GM18909 (cell line): Measurements from ENCODE around the gene DCTN1.

ENCODE experiments used
- ATAC-seq: cut with Tn5 transposase; IDR thresholded peaks from one replicate; pipeline ENCODE4 v1.9.1; 2021; ENCODE audit warnings: mild to moderate bottlenecking; ENCODE audit not compliant: unreplicated experiment, poor library complexity

Gene DCTN1

GRCh38 chr2:74332550-74333174 lies 47.4 kb downstream of the DCTN1 start:
- no peak for ATAC-seq

GRCh38 chr2:74328573-74328972 lies 51.5 kb downstream of the DCTN1 start:
- no peak for ATAC-seq

DNA sequence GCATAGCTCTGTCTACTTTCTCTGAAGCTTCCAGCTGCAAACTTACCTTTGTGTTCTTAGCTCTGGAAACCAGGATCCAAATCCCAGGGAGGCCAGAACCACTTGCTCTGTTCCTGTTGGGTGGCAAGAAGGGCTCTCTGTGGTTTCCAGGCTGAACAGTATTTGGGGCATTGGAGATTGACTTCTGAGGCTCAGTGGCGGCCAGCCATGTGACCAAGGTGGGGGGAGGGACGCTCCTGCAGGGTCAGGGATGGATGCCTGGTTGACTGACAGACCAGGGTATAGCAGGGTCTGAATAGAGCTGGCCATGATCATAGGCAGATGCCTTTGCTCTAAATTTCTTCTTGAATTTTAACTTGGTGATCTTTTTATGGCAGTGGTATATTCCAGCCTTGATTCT lies 52.0 kb downstream of the DCTN1 start:
- ATAC-seq: no peak

DNA sequence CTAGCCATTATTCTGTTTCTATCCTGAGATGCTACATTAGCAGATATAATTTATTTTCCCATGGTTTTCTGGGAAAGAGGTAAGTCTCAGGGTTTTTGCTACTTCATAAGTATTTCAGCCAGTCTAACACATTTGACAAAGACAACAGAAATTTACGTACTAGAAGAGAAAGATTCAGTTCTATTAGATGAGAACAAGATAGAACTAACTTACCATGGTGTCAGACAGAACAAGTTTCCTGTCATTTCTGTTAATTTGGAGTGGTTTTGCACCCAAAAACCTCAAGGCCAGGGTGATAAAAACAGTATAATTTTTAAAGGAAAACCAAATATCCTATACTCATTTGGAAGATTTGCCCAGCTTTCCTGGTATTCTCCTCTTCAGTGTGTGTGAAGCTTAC lies 52.5 kb downstream of the DCTN1 start:
- no peak for ATAC-seq

DNA sequence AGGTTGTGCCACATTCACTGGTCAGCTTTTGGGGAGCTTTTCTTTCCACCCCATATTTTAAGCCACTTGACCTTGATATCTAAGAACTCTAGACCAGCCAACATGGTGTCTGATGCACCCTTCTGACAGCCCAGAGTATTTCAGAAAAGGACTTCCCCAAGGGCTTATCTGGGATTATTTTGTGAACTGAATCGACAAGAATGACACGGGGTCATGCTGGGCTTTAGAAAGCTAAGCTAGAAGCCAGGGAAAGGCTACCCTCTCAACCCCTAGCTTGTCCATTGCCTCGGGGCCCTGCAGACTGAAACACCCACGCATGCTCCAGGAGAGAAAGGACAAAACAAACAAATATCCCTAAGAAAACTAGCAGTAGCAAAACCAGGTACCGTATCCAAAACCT lies 52.9 kb downstream of the DCTN1 start:
- no peak for ATAC-seq

DNA sequence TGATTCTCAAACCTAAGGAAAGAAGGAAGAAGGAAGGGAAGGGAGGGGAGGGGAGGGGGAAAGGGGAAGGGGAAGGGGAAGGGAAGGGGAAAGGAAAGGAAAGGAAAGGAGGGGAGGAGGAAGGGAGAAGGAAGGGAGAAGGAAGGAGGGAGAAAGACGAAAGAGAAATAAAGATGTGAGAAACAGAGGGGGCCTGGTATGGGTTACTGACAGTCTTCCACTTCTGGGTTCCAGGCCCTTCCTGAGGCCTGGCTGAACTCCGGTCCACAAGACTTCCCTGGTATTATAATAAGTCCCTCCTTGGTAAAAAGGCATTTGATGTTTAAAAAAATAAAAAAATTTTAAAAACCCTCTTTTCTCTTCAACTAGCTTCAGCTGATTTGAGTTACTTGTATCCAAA lies 54.3 kb downstream of the DCTN1 start:
- ATAC-seq: no peak

- no peak for ATAC-seq
Measured at GRCh38 chr2:74321737-74322136, 58.4 kb downstream of the DCTN1 start.

- ATAC-seq: no peak
Measured at GRCh38 chr2:74317701-74318100, 62.4 kb downstream of the DCTN1 start.

DNA sequence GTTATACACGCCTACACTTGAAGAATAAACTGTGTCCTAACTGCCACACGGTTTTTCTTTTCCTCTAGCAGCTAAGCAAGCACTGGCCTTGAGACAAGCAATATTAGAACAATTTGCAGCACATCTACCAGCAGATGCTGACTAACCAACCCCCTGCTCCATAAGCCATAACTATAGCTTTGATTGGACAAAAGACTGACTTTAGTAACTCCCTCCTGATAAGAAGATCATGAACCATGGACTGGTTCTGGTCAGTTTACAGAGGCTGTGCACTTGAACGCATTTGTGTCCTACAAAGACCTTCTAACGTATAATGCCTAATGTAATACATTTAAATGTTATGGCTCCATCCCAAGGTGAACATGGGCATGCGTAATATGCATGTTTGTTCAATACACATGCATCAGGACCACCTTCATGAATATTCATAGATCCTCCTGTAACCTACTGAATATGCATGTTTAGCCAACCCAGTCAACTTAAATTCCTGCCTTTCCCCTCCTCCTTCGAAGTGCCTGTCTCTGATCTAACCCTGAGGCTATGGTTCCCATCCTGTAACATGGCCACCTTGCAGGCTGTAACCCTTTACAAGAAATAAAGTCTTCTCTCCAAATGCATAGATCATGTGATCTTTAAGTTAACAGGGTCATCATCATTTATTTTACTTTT lies 63.4 kb downstream of the DCTN1 start:
- no peak for ATAC-seq

DNA sequence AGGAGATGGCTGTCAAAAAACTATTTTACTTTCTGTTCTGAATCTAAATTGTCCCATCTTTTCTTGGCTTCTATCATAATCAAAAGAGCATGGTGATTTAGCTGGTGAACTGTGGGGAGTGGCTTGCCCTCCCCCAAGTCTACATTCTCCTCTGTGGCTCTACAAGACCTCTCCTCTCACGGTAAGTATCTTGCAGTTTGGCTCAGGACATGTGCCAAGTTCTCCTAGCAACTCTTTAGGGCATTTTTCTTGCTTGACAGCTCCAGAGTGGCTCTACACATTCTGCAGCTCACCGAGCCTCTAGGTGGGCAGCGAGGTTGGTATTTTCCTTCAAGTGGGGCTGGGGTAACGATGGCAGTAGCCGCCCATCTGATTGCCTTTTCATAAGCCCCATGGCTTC lies 66.0 kb downstream of the DCTN1 start:
- ATAC-seq: no peak

GRCh38 chr2:74313497-74313896 lies 66.6 kb downstream of the DCTN1 start:
- no peak for ATAC-seq

DNA sequence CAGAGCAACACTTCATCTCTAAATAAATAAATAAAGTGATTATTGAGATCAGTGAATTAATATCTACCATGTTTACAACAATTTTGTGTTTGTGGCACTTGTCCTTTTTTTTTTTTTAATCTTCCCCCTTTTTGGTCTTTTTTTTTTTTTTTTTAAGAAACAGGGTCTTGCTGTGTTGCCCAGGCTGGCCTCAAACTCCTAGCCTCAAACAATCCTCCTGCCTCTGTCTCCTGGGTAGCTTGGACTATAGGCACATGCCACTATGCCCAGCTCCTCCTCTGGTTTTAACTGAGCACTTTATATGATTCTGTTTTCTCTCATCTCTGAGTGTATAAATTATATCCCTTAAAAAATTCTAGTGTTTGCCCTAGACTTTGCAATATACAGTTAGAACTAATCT lies 67.2 kb downstream of the DCTN1 start:
- no peak for ATAC-seq
